ES-I3 (cell line): ENCODE results near the gene CASQ1.

ENCODE experiments used
- H3K36me3 ChIP-seq: 2 replicates; pipeline ENCODE4 v1.6.1; 2013; ENCODE audit warnings: mild to moderate bottlenecking, low read length, control low read depth, moderate library complexity; ENCODE audit not compliant: insufficient read depth
- H3K4me1 ChIP-seq: 2 replicates; pipeline ENCODE4 v1.6.1; 2013; ENCODE audit warnings: mild to moderate bottlenecking, control low read depth, low read length; ENCODE audit not compliant: insufficient read depth
- H3K9ac ChIP-seq: 2 replicates; pipeline ENCODE4 v1.6.1; 2013; ENCODE audit warnings: low read depth, mild to moderate bottlenecking, low read length, moderate library complexity
- H3K9me3 ChIP-seq: 2 replicates; pipeline ENCODE4 v1.6.1; 2013; ENCODE audit warnings: mild to moderate bottlenecking, low read length, moderate library complexity; ENCODE audit not compliant: control insufficient read depth, insufficient read depth

CASQ1 gene

GRCh38 chr1:160161965-160162705 lies 28.2 kb upstream of the CASQ1 start:
- Histone ChIP-seq H3K9me3 (no peaks in the 10 kb centered on the region), H3K9ac (no peak overlapping the region), H3K36me3 (no peaks in the 10 kb centered on the region), H3K4me1 (peaks cover 2% of the 10 kb centered on the region; the same call in 1 of the 2 replicates)

DNA sequence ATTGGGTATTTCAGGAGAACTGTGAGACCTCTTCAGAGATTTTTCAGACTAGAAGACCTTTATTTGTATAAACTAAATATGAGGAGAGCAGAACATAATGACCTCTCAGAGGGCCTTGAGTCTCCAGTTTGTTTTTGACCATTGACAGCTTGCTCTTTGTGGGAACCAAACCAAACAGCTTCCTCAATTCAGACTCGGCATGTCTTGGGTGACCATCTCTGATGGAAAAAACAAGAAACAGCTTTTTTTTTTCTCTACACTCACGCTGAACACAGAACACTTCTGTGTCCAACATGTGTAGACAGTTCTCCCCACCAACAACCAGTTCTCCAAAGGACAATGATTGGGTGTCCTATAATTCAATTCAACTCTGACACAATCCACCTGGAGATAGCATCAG lies 27.4 kb upstream of the CASQ1 start:
- no peaks in the 10 kb centered on the region for H3K36me3 ChIP-seq
- H3K9me3 ChIP-seq = no peaks in the 10 kb centered on the region

GRCh38 chr1:160163615-160164014 lies 26.8 kb upstream of the CASQ1 start:
- Histone ChIP-seq H3K4me1 (peaks cover 13% of the 10 kb centered on the region), H3K36me3 (no peaks in the 10 kb centered on the region), H3K9ac (no peak overlapping the region), H3K9me3 (no peaks in the 10 kb centered on the region)

More for the DNA sequence above, 27.4 kb upstream of the CASQ1 start:
- H3K9ac ChIP-seq = no peak overlapping the region
- peaks cover 9% of the 10 kb centered on the region for H3K4me1 ChIP-seq

DNA sequence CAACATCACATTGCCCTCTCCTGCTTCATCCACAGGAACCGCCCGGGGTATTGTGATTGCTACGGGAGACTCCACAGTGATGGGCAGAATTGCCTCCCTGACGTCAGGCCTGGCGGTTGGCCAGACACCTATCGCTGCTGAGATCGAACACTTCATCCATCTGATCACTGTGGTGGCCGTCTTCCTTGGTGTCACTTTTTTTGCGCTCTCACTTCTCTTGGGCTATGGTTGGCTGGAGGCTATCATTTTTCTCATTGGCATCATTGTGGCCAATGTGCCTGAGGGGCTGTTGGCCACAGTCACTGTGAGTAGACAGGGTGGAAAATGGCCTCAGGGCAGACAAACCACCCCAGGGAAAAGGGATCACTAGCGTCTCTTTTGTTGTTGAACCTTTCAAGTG lies 26.3 kb upstream of the CASQ1 start:
- Histone ChIP-seq H3K9me3 (no peaks in the 10 kb centered on the region), H3K4me1 (peaks cover 17% of the 10 kb centered on the region), H3K9ac (no peak overlapping the region), H3K36me3 (no peaks in the 10 kb centered on the region)

DNA sequence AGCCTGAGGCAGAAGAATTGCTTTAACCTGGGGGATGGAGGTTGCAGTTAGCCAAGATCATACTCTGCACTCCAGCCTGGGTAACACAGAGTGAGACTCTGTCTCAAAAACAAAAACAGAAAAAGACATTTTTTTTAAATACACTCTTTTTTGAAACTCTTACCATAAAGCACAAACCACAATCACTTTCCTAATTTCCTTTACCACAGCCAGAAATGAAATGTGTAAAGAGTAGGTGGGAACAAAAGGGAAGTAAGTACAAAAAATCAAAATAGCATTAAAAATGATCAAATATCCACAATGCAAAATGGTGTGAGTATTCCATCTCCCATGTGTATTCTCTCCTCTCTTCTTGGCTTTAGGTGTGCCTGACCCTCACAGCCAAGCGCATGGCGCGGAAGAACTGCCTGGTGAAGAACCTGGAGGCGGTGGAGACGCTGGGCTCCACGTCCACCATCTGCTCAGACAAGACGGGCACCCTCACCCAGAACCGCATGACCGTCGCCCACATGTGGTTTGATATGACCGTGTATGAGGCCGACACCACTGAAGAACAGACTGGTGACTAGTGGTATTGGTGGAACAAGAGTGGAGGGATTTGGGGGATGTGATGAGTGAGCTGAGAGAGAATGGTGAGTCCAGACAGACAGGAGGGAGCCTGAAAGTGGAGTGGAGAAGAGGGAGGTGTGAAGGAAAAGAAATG lies 24.1 kb upstream of the CASQ1 start:
- H3K9ac ChIP-seq = no peak overlapping the region
- peaks cover 32% of the 10 kb centered on the region for H3K4me1 ChIP-seq
- H3K36me3 ChIP-seq = no peaks in the 10 kb centered on the region
- no peaks in the 10 kb centered on the region for H3K9me3 ChIP-seq

DNA sequence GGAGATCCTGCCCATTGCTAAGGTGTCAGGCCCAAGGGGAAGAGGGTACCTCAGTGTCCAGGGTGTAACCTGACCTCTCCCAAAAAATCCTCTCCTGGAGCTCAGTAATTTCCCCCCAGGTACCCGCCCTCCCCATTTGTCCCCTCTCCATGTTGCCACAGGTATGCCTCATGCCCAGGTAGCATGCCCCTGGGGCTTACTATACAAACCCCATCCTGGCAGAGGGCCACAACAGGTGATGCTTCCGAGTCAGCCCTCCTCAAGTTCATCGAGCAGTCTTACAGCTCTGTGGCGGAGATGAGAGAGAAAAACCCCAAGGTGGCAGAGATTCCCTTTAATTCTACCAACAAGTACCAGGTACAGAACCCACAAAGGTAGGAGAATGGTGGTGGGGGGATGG lies 23.3 kb upstream of the CASQ1 start:
- Histone ChIP-seq H3K36me3 (no peaks in the 10 kb centered on the region), H3K9me3 (no peaks in the 10 kb centered on the region), H3K4me1 (peaks cover 39% of the 10 kb centered on the region), H3K9ac (no peak overlapping the region)

GRCh38 chr1:160167580-160167979 lies 22.8 kb upstream of the CASQ1 start:
- H3K9me3 ChIP-seq = no peaks in the 10 kb centered on the region
- peaks cover 45% of the 10 kb centered on the region for H3K4me1 ChIP-seq
- H3K9ac ChIP-seq = no peak overlapping the region
- no peaks in the 10 kb centered on the region for H3K36me3 ChIP-seq

DNA sequence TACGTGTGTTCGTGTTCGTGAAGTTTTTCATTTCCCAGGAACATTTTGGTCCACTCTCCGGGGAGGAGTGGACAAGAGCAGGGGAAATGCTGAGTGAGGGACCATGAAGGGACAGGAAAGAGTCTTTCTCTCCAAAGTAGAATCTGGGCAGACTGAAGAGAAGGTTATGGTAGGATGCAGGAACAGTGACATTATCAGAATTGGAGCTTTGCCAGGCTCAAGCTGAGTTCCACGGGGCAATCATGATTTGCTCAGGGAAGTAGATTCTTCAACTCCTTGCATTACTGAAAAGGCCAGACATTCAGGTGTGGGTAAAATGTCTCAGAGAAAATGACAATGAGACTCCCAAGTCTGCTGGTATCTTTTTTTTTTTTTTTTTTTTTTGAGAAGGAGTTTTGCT lies 22.4 kb upstream of the CASQ1 start:
- Histone ChIP-seq H3K9ac (no peak overlapping the region), H3K36me3 (no peaks in the 10 kb centered on the region), H3K4me1 (peaks cover 48% of the 10 kb centered on the region), H3K9me3 (no peaks in the 10 kb centered on the region)

DNA sequence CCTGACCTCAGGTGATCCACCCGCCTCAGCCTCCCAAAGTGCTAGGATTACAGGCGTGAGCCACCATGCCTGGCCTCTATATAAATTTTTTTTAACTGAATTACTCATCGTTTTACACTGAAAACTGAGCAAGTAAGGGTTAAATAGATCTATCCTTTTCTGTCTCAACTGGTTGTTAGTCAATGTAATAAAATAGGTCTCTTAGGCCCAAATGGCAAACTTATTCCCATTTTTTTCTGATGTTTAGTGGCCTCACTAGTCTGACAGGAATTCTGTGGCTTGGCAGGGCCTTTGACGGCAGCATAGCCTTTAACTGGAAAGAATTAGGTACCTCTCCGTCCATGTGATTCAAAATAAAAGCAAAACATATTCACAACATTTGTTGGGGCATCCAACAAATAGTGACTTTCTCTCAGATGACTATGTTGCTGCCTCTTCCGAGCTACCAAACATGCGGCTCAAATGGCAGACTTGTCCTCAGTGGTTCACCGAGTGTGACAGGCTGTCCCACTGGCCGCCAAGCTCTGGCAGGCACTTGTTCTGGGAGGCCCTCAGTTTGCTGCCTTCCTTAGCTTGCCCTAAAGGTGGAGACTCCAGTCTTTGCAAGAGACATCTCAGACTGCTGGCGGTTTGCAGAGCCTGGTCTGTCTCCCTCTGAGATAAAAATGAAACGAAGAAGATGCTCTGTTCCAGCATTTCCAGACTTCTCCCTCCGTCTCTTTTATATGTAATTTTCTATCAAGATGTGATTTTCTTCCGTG lies 21.6 kb upstream of the CASQ1 start:
- H3K9me3 ChIP-seq = no peaks in the 10 kb centered on the region
- no peaks in the 10 kb centered on the region for H3K36me3 ChIP-seq
- H3K9ac ChIP-seq = no peak overlapping the region
- H3K4me1 ChIP-seq = peaks cover 48% of the 10 kb centered on the region

DNA sequence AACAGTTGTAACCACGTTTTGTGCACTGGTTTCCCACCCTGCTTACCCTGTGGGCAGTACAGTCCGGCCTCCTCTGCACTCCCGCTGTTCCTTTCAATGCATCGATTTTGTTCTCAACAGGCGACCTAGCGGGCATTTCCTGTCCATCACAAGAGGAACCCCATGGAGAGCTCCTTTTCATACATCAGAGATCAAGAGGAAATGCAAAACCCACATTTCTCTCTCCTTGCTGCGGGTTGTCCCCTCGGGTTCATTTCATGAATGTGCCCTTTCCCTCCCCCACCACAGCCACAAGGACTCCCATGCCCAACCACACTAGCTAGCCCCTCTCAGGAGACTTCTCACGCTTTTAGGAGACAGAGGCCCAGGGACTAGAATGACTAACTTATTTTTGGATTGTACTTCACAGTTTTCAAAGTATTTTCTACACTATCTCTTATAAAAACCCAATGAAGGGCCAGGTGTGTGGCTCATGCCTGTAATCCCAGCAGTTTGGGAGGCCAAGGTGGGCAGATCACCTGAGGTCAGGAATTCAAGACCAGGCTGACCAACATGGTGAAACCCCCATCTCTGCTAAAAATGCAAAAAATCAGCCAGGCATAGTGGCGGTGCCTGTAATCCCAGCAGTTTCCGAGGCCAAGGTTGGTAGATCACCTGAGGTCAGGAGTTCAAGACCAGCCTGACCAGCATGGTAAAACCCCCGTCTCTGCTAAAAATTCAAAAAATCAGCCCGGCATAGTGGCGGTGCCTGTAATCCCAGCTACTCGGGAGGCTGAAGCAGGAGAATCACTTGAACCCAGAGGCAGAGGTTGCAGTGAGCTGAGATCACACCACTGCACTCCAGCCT lies 20.6 kb upstream of the CASQ1 start:
- peaks cover 48% of the 10 kb centered on the region for H3K4me1 ChIP-seq
- peak overlapping the region; percentile 19 for H3K9ac ChIP-seq
- H3K36me3 ChIP-seq = no peaks in the 10 kb centered on the region

DNA sequence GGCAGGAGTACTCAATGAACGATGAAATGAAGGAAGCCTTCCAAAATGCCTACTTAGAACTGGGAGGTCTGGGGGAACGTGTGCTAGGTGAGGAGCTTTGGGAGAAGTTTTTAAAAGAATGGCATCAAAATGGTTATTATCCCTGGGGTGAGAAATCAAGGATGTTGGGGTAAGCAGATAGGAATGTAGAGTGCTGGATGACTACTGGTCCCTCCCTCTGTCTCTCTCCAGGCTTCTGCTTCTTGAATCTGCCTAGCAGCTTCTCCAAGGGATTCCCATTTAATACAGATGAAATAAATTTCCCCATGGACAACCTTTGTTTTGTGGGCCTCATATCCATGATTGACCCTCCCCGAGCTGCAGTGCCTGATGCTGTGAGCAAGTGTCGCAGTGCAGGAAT lies 19.0 kb upstream of the CASQ1 start:
- Histone ChIP-seq H3K36me3 (no peaks in the 10 kb centered on the region), H3K9ac (no peak overlapping the region), H3K9me3 (no peaks in the 10 kb centered on the region), H3K4me1 (peaks cover 48% of the 10 kb centered on the region)

More for the DNA sequence above, 20.6 kb upstream of the CASQ1 start:
- no peaks in the 10 kb centered on the region for H3K9me3 ChIP-seq

GRCh38 chr1:160171980-160172379 lies 18.4 kb upstream of the CASQ1 start:
- Histone ChIP-seq H3K9me3 (no peaks in the 10 kb centered on the region), H3K4me1 (peaks cover 47% of the 10 kb centered on the region), H3K9ac (no peak overlapping the region), H3K36me3 (no peaks in the 10 kb centered on the region)

DNA sequence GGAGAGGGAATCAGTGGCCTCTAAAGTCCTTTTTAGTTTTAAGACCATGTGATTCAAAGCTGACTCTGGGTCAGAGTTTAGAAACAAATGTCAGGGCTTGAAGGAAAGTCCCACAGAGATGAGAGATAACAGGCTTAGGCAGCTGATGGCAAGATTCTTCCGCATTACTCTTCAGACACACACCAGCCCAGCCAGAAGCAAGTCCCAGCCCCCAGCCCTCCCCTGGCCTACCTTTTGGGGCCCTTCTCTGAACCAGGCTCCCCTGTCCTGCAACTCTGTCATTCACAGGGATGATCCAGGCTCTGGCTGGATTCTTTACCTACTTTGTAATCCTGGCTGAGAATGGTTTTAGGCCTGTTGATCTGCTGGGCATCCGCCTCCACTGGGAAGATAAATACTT lies 13.1 kb upstream of the CASQ1 start:
- H3K4me1 ChIP-seq = peaks cover 17% of the 10 kb centered on the region
- no peaks in the 10 kb centered on the region for H3K9me3 ChIP-seq
- H3K9ac ChIP-seq = no peak overlapping the region
- H3K36me3 ChIP-seq = no peaks in the 10 kb centered on the region

DNA sequence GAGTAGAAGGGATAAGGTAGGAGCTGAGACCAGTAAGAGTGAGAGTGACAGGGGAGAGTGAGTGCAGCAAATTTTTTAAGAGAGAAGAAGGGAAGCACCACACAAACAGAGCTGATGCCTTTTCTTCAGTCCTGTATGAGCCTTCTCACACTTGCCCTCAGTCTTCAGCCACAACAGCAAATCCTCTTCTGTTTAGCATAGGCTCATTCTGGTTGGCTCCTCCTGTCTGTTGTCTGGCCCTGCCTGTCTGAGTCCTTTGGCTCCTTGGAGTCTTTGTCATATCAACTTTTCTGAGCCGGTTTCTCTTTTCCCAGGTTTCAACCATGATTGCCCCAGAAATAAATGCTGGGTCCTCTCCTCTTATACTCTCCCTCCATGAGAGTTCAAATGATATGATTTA lies 12.7 kb upstream of the CASQ1 start:
- no peak overlapping the region for H3K9ac ChIP-seq
- H3K4me1 ChIP-seq = peaks cover 13% of the 10 kb centered on the region
- no peaks in the 10 kb centered on the region for H3K36me3 ChIP-seq
- no peaks in the 10 kb centered on the region for H3K9me3 ChIP-seq
